ENCODE measurements around the gene ARHGAP44. TPM values are rescaled to one million over a fixed set of nuclear protein-coding genes. Genes with fewer than 3 reads are reported as not detected.
"Not testable (repeated sequence)": the region's sequence is repeated elsewhere in the genome, so short reads cannot be mapped to it uniquely, and the experiment has no call there.

The ARHGAP44 gene
- total RNA-seq, 2 experiments from 2014 or later, result 0.26 to 0.37 TPM

DNA sequence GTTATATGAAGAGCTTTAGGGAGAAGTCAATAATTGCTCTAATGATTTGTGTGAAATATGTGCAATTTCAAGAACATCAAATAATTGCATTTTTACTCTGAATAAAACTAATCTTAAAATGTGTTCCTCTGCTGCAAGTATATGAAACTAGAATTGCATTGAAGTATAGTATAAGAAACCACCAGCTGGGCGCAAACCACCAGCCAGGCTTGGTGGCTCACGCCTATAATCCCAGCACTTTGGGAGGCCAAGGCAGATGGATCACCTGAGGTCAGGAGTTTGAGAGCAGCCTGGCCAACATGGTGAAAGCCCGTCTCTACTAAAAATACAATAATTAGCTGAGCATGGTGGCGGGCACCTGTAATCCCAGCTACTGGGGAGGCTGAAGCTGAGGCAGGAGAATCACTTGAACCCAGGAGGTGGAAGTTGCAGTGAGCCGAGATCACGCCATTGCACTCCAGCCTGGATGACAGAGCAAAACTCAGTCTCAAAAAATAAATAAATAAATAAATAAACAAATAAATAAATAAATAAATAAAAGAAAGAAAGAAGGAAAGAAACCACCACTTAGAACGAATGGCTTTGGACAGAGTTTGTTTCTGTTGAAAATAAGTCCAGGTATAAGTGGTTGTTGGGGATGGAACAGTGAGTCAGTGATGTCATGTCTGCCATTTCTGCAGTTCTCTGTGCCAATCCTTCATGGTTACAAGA is 84.3 kb downstream of the ARHGAP44 start:
- DNase-seq; ATAC-seq; CTCF ChIA-PET; H3K27me3 Mint-ChIP-seq (ENCODE audit: low read depth); POLR2A ChIA-PET; H3K36me3 Mint-ChIP-seq (ENCODE audit: low read depth); H3K4me1 Mint-ChIP-seq (ENCODE audit: low read depth); H3K27ac Mint-ChIP-seq; H3K4me3 Mint-ChIP-seq: not testable (repeated sequence)
- H3K9me3 Mint-ChIP-seq (ENCODE audit: insufficient read depth), result peaks cover 15% of the 10 kb centered on the region

DNA sequence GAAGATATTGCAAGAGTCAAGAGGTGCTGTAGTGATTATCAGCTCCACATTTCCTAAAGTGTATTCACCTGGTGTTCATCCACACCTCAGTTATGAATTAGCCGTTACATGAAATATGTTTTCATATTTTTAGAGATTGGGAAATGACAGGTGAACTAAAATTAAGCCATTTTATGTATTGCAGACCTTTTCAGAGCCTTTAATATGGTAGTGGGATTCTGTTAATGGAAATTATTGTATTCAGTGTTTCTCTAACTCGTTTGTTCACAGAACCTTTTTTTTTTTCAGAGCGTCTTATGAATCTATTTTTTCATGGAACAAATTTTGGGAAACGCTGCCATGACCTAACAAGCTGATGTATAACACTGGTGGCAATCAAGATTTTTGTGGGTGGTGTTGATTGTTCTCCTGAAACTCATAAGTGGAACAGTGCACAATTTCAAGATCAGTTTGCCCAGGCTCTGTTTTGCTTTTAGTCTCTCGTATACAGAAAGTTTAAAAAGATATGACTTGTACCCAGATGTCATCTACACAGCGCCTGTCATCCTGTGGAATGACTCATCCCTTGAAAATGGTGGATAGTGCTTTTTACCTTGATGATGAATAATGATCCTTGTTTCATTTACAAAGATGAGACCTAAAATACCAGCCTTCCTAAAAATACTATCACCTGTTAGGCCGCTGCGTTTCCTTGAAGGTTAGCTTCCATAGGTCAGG is 88.8 kb downstream of the ARHGAP44 start:
- no peak for DNase-seq
- CTCF ChIA-PET, result no interaction called here
- no peaks in the 10 kb centered on the region for H3K4me1 Mint-ChIP-seq (ENCODE audit: low read depth)
- POLR2A ChIA-PET, result no interaction called here
- H3K4me3 Mint-ChIP-seq, result no peak overlapping the region
- no peaks in the 10 kb centered on the region for H3K36me3 Mint-ChIP-seq (ENCODE audit: low read depth)
- no peak overlapping the region for H3K27ac Mint-ChIP-seq
- no peaks in the 10 kb centered on the region for H3K27me3 Mint-ChIP-seq (ENCODE audit: low read depth)
- no peak for ATAC-seq
- H3K9me3 Mint-ChIP-seq (ENCODE audit: insufficient read depth), result peaks cover 9% of the 10 kb centered on the region

DNA sequence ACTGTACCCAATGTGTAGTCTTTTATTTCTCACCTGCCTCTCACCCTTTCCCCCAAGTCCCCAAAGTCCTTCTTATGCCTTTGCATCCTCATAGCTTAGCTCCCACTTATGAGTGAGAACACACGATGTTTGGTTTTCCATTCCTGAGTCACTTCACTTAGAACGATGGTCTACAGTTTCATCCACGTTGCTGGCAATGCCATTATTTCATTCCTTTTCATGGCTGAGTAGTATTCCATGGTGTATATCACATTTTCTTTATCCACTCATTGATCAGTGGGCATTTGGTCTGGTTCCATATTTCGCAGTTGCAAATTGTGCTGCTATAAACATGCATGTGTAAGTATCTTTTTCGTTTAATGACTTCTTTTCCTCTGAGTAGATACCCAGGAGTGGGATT is 89.8 kb downstream of the ARHGAP44 start:
- H3K27me3 Mint-ChIP-seq (ENCODE audit: low read depth); CTCF ChIA-PET; POLR2A ChIA-PET; H3K36me3 Mint-ChIP-seq (ENCODE audit: low read depth); H3K27ac Mint-ChIP-seq; DNase-seq; ATAC-seq; H3K4me1 Mint-ChIP-seq (ENCODE audit: low read depth); H3K9me3 Mint-ChIP-seq (ENCODE audit: insufficient read depth); H3K4me3 Mint-ChIP-seq: not testable (repeated sequence)

DNA sequence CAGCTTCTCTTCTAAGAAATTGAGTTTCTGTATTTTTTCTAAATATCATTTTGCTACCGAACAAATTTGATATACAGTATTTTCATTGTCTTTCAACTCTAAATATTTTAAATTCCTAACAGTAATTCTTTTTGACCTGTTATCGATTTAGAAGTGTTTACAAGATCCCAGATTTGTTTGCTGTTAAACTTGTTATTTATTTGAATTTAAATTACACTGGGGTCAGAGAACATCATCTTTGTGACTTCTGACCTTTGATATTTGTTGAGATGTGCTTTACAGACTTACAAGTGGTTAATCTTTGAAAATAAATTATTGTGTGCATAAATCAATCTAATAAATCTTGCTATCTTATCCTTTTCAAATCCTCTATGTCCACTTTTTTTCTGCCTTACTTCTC is 94.2 kb downstream of the ARHGAP44 start:
- no peak overlapping the region for H3K4me3 Mint-ChIP-seq
- CTCF ChIA-PET, result no interaction called here

DNA sequence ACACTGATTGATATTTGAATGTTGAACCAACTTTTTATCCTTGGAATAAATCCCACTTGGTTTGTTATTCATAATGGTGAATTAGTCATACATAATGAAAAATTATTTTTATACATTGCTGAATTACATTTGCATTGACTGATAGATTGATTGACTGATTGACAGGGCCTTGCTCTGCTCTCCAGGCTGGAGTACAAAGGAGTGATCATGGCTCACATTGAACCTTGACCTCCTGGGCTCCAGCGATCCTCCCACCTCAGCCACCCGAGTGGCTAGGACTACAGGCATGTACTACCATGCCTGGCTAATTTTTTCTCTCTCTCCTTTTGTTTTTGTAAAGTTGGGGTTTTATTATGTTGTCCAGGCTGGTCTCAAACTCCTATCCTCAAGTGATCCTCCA is 97.8 kb downstream of the ARHGAP44 start:
- ChIA-PET CTCF (no interaction called here), POLR2A (no interaction called here)
- H3K27ac Mint-ChIP-seq, result no peak overlapping the region
- H3K9me3 Mint-ChIP-seq (ENCODE audit: insufficient read depth), result no peaks in the 10 kb centered on the region
- no peak overlapping the region for H3K4me3 Mint-ChIP-seq
- no peaks in the 10 kb centered on the region for H3K4me1 Mint-ChIP-seq (ENCODE audit: low read depth)
- H3K36me3 Mint-ChIP-seq (ENCODE audit: low read depth), result no peaks in the 10 kb centered on the region
- no peak for ATAC-seq
- DNase-seq, result no peak
- H3K27me3 Mint-ChIP-seq (ENCODE audit: low read depth), result no peaks in the 10 kb centered on the region

More for the DNA sequence above, 94.2 kb downstream of the ARHGAP44 start:
- Mint-ChIP-seq H3K27me3 (ENCODE audit: low read depth) (no peaks in the 10 kb centered on the region), H3K4me1 (ENCODE audit: low read depth) (no peaks in the 10 kb centered on the region), H3K27ac (no peak overlapping the region), H3K36me3 (ENCODE audit: low read depth) (no peaks in the 10 kb centered on the region), H3K9me3 (ENCODE audit: insufficient read depth) (no peaks in the 10 kb centered on the region)
- POLR2A ChIA-PET, result no interaction called here
- DNase-seq (no peak), ATAC-seq (no peak)

DNA sequence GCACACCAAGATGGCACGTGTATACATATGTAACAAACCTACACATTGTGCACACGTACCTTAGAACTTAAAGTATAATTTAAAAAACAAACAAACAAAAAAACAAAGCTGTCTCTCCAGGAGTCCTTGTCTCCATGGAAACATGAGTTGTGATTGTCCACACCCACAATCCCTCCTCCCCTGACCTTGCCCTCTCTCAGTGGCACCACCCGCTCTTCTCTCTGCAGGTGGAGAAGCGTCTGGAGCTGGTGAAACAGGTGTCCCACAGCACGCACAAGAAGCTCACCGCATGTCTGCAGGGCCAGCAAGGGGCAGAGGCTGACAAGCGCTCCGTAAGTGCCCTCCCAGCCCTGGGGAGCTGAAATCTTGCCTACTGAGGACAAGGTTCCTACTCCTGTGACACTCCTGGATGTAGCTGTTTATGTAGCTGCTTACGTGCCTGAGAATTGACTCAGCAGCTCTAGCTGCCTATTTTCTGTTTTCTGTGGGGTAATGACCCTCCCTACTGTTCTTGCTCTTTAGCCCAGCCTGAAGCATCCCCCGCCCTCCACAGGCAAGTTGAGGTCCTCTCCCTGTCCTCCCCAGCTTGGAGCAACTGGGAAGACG is 107.0 kb downstream of the ARHGAP44 start:
- Mint-ChIP-seq H3K4me3 (no peak overlapping the region), H3K9me3 (ENCODE audit: insufficient read depth) (peaks cover 19% of the 10 kb centered on the region), H3K27ac (no peak overlapping the region), H3K27me3 (ENCODE audit: low read depth) (no peaks in the 10 kb centered on the region), H3K36me3 (ENCODE audit: low read depth) (no peaks in the 10 kb centered on the region), H3K4me1 (ENCODE audit: low read depth) (no peaks in the 10 kb centered on the region)
- POLR2A ChIA-PET, result no interaction called here
- no peak for DNase-seq
- ATAC-seq, result no peak
- CTCF ChIA-PET, result no interaction called here

DNA sequence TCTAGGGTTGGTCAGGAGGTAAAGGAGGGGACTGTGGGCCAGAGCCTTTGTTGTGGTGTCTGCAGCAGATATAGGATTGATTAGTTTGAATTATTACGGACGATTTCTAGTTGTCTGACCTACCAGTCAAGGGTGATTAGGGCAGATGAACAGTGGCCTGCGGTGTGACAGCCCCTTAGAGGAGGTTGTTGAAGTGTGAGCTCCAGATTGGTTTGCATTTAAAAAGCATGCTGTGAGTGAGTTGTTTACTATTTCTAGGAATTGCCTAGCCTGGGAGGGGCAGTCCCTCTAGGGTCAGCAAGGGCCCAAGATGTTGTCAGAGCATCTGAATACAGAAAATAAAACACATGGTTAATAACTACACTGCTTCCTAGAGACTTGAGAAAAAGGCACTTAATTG is 108.8 kb downstream of the ARHGAP44 start:
- Mint-ChIP-seq H3K36me3 (ENCODE audit: low read depth) (no peaks in the 10 kb centered on the region), H3K9me3 (ENCODE audit: insufficient read depth) (peaks cover 14% of the 10 kb centered on the region), H3K4me3 (no peak overlapping the region), H3K27ac (no peak overlapping the region), H3K4me1 (ENCODE audit: low read depth) (no peaks in the 10 kb centered on the region), H3K27me3 (ENCODE audit: low read depth) (no peaks in the 10 kb centered on the region)
- no peak for ATAC-seq
- POLR2A ChIA-PET, result no interaction called here
- CTCF ChIA-PET, result no interaction called here
- no peak for DNase-seq

DNA sequence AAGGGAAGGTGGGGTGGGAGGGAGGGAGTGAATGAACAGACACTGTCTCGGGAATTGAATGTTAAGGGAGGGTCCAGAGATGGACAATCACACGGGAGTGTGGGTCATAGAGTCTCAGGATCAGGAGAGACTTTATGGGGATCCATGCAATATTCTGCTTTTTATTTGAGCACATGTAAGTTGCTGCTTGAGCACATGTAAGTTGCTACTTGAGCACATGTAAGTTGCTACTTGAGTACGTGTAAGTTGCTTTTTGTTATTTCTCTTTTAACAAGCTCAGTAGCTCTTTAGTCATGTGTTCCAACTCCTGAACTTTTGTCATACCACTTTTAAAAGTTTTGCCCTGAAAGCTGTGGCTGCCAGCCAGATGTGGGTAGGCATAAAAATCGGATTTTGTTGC is 110.3 kb downstream of the ARHGAP44 start:
- DNase-seq (no peak), ATAC-seq (no peak)
- Mint-ChIP-seq H3K9me3 (ENCODE audit: insufficient read depth) (peaks cover 14% of the 10 kb centered on the region), H3K4me1 (ENCODE audit: low read depth) (no peaks in the 10 kb centered on the region), H3K36me3 (ENCODE audit: low read depth) (no peaks in the 10 kb centered on the region), H3K27me3 (ENCODE audit: low read depth) (no peaks in the 10 kb centered on the region), H3K27ac (no peak overlapping the region), H3K4me3 (no peak overlapping the region)
- ChIA-PET CTCF (no interaction called here), POLR2A (no interaction called here)

DNA sequence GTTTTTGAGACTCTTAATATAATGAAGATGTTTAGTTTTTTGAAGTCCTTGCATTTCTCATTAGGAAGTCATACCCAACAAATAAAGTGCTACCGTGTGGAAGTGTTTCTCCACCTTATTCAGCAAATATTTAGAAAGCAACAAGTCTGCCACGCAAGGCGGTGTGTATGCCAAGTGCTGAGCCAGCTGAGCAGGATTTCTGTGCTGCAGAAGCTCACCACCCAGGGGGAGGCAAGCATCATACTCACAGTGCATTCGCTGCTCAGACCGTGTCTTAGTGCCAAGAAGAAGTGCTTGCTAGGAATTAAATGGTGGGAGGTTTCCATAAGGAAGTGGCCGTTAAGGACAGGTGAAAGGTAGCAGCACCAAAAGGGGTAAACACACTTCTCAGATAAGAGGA is 111.2 kb downstream of the ARHGAP44 start:
- ATAC-seq (no peak), DNase-seq (no peak)
- H3K36me3 Mint-ChIP-seq (ENCODE audit: low read depth), result no peaks in the 10 kb centered on the region
- H3K4me3 Mint-ChIP-seq, result no peak overlapping the region
- H3K27ac Mint-ChIP-seq, result no peak overlapping the region
- no peaks in the 10 kb centered on the region for H3K27me3 Mint-ChIP-seq (ENCODE audit: low read depth)
- H3K4me1 Mint-ChIP-seq (ENCODE audit: low read depth), result no peaks in the 10 kb centered on the region
- ChIA-PET POLR2A (no interaction called here), CTCF (no interaction called here)
- peaks cover 14% of the 10 kb centered on the region for H3K9me3 Mint-ChIP-seq (ENCODE audit: insufficient read depth)

DNA sequence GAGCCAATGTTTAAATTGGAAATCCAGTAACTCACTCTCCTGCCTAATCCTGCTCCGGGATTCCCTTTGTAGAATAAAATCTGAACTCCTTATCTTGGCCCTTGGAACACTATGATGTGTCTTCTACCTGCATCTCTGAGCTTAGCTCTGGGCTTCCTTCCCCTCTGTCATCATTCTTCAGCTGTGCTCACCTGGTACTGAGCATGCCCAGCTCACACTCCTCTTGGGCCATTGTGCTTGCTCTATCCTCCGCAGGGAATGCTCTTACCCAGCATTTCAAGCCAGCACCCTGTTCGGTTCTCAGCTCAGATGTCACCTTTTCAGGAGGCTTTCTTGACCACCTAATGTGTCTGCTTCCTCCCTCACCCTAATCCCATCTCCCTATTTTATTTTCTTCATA is 112.7 kb downstream of the ARHGAP44 start:
- Mint-ChIP-seq H3K36me3 (ENCODE audit: low read depth) (no peaks in the 10 kb centered on the region), H3K9me3 (ENCODE audit: insufficient read depth) (peaks cover 6% of the 10 kb centered on the region), H3K4me1 (ENCODE audit: low read depth) (no peaks in the 10 kb centered on the region), H3K4me3 (no peak overlapping the region), H3K27me3 (ENCODE audit: low read depth) (no peaks in the 10 kb centered on the region), H3K27ac (no peak overlapping the region)
- DNase-seq (no peak), ATAC-seq (no peak)
- CTCF ChIA-PET, result no interaction called here
- POLR2A ChIA-PET, result no interaction called here

DNA sequence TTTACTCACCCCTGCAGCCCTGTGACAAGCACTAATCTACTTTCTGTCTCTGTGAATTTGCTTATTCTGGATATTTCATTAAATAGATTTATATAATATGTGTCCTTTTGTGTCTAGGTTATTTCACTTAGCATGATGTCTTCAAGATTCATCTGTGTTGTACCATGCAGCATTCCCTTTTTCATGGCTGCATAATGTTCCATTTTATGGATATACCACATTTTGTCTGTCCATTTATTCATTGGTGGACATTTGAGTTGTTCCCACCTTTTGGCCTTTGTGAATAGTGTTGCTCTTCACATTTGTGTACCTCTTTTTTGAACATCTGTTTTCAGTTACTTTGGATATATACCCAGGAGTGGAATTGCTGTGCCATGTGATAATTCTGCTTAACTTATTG is 118.2 kb downstream of the ARHGAP44 start:
- ATAC-seq, result no peak
- no peak overlapping the region for H3K27ac Mint-ChIP-seq
- no peaks in the 10 kb centered on the region for H3K36me3 Mint-ChIP-seq (ENCODE audit: low read depth)
- ChIA-PET CTCF (no interaction called here), POLR2A (no interaction called here)
- no peaks in the 10 kb centered on the region for H3K27me3 Mint-ChIP-seq (ENCODE audit: low read depth)
- DNase-seq, result no peak
- H3K4me3 Mint-ChIP-seq, result no peak overlapping the region
- no peaks in the 10 kb centered on the region for H3K9me3 Mint-ChIP-seq (ENCODE audit: insufficient read depth)
- H3K4me1 Mint-ChIP-seq (ENCODE audit: low read depth), result no peaks in the 10 kb centered on the region

DNA sequence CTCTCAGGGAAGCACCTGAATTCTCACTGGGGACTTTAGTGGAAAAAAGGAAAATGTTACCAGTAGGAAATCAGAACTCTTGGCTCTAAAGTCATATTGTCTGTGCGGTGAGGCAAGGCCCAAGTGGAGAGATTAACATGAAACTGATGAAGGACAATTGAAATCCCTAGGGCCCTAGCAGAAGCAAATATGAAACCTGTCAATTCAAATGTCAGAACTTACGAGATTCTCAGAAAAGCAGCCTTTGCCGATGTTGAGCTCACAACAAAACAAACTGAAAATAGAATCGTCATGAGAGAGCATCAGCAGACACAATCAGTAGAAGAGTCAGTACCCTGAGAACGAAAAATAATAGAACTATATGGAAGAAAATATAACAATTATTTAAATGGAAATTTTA is 119.7 kb downstream of the ARHGAP44 start:
- Mint-ChIP-seq H3K9me3 (ENCODE audit: insufficient read depth) (no peaks in the 10 kb centered on the region), H3K36me3 (ENCODE audit: low read depth) (no peaks in the 10 kb centered on the region), H3K27ac (no peak overlapping the region), H3K27me3 (ENCODE audit: low read depth) (no peaks in the 10 kb centered on the region), H3K4me3 (no peak overlapping the region), H3K4me1 (ENCODE audit: low read depth) (no peaks in the 10 kb centered on the region)
- DNase-seq (no peak), ATAC-seq (no peak)
- ChIA-PET CTCF (no interaction called here), POLR2A (no interaction called here)
